MM.1S (cell line): Measurements from ENCODE around the gene GLI1.

ENCODE experiments used
- CTCF ChIP-seq: fragments of 300-600 bp; sonication (generic); IDR thresholded peaks from 2 replicates; pipeline ENCODE4 v1.5.1; 2016; ENCODE audit warnings: antibody characterized with exemption, low read length, mixed read lengths
- EZH2 ChIP-seq: fragments of 300-600 bp; sonication (generic); optimal IDR thresholded peaks from 2 replicates; pipeline ENCODE3; 2017; ENCODE audit warnings: low read depth, mild to moderate bottlenecking, antibody characterized with exemption, low read length, mixed read lengths
- EZH2phosphoT487 ChIP-seq: fragments of 300-600 bp; sonication (generic); IDR thresholded peaks from 2 replicates; pipeline ENCODE4 v1.6.1; 2018; ENCODE audit warnings: antibody characterized with exemption, low read length

- TF ChIP-seq CTCF (no peak), EZH2 (no peak), EZH2phosphoT487 (no peak)
Measured at GRCh38 chr12:57467915-57468314, 8.3 kb downstream of the GLI1 start.
